Type B pancreatic cell (in vitro differentiated cells): ENCODE results near the gene RFX6. TPM values are rescaled to one million over a fixed set of nuclear protein-coding genes. Genes with fewer than 3 reads are reported as not detected.

Experiments used
- DNase-seq: peaks from one replicate; pipeline ENCODE4 v3.0.0; 2021; ENCODE audit warnings: mixed read lengths; ENCODE audit not compliant: unreplicated experiment; ENCODE audit errors: extremely low spot score
- H3K27ac Mint-ChIP-seq: 2 replicates; pipeline ENCODE4 v1.8.0; 2021; ENCODE audit warnings: mild to moderate bottlenecking, mixed read lengths
- H3K27me3 Mint-ChIP-seq: 2 replicates; pipeline ENCODE4 v1.8.0; 2021; ENCODE audit warnings: mixed read lengths
- H3K36me3 Mint-ChIP-seq: 2 replicates; pipeline ENCODE4 v1.8.0; 2021; ENCODE audit warnings: mixed read lengths
- H3K4me1 Mint-ChIP-seq: one replicate; pipeline ENCODE4 v1.8.0; 2021; ENCODE audit warnings: mixed read lengths; ENCODE audit not compliant: unreplicated experiment
- H3K4me3 Mint-ChIP-seq: 2 replicates; pipeline ENCODE4 v1.8.0; 2021; ENCODE audit warnings: mild to moderate bottlenecking, mixed read lengths
- H3K9me3 Mint-ChIP-seq: 2 replicates; pipeline ENCODE4 v1.8.0; 2021; ENCODE audit warnings: mixed read lengths
- CTCF ChIP-seq: fragments of 200-600 bp; sonication (generic); conservative IDR thresholded peaks from 2 replicates; pipeline ENCODE4 v1.5.0; 2021; ENCODE audit warnings: antibody characterized with exemption, mild to moderate bottlenecking
- total RNA-seq: library from RNA; stranded (reverse); gene quantifications from 2 replicates; pipeline ENCODE4 v1.2.1, GENCODE V29; 2021; ENCODE audit warnings: low replicate concordance

The RFX6 gene
- total RNA-seq, 1 donor from 2014 or later, result 18.3 TPM

GRCh38 chr6:116872771-116873170, 4.3 kb upstream of the RFX6 start:
- Mint-ChIP-seq H3K27me3 (peaks cover 46% of the 10 kb centered on the region), H3K27ac (no peak overlapping the region), H3K4me3 (no peak overlapping the region), H3K9me3 (no peaks in the 10 kb centered on the region), H3K36me3 (no peaks in the 10 kb centered on the region), H3K4me1 (peaks cover 3% of the 10 kb centered on the region)
- no peak for DNase-seq
- no peak for TF ChIP-seq CTCF

GRCh38 chr6:116876107-116876506, 935 bp upstream of the RFX6 start:
- no peaks in the 10 kb centered on the region for H3K9me3 Mint-ChIP-seq
- peaks cover 62% of the 10 kb centered on the region for H3K27me3 Mint-ChIP-seq
- H3K27ac Mint-ChIP-seq, result peak overlapping the region; percentile 4
- H3K36me3 Mint-ChIP-seq, result no peaks in the 10 kb centered on the region
- H3K4me3 Mint-ChIP-seq, result peak overlapping the region; percentile 78
- no peak for DNase-seq
- H3K4me1 Mint-ChIP-seq, result peaks cover 3% of the 10 kb centered on the region
- no peak for TF ChIP-seq CTCF

GRCh38 chr6:116877743-116878142, 701 bp downstream of the RFX6 start:
- H3K4me3 Mint-ChIP-seq, result peak overlapping the region; percentile 92

GRCh38 chr6:116881236-116881635, 4.2 kb downstream of the RFX6 start:
- Mint-ChIP-seq H3K27ac (no peak overlapping the region), H3K27me3 (peaks cover 40% of the 10 kb centered on the region), H3K4me3 (peak overlapping the region; percentile 47), H3K4me1 (peaks cover 3% of the 10 kb centered on the region), H3K9me3 (no peaks in the 10 kb centered on the region), H3K36me3 (no peaks in the 10 kb centered on the region)
- DNase-seq, result no peak
- TF ChIP-seq CTCF, result peak; percentile 52

More at GRCh38 chr6:116877743-116878142, 701 bp downstream of the RFX6 start:
- no peak for DNase-seq
- H3K36me3 Mint-ChIP-seq, result no peaks in the 10 kb centered on the region
- peaks cover 3% of the 10 kb centered on the region for H3K4me1 Mint-ChIP-seq
- no peak for TF ChIP-seq CTCF
- no peaks in the 10 kb centered on the region for H3K9me3 Mint-ChIP-seq
- H3K27me3 Mint-ChIP-seq, result peaks cover 62% of the 10 kb centered on the region
- peak overlapping the region; percentile 45 for H3K27ac Mint-ChIP-seq

GRCh38 chr6:116883005-116883404, 6.0 kb downstream of the RFX6 start:
- Mint-ChIP-seq H3K27me3 (peaks cover 24% of the 10 kb centered on the region), H3K27ac (no peak overlapping the region), H3K36me3 (no peaks in the 10 kb centered on the region), H3K4me3 (no peak overlapping the region), H3K9me3 (no peaks in the 10 kb centered on the region), H3K4me1 (no peaks in the 10 kb centered on the region)
- DNase-seq, result no peak
- TF ChIP-seq CTCF, result no peak

- DNase-seq, result no peak
- Mint-ChIP-seq H3K4me3 (peak overlapping the region; percentile 13), H3K27me3 (peaks cover 25% of the 10 kb centered on the region), H3K27ac (no peak overlapping the region), H3K9me3 (no peaks in the 10 kb centered on the region), H3K4me1 (no peaks in the 10 kb centered on the region), H3K36me3 (no peaks in the 10 kb centered on the region)
- TF ChIP-seq CTCF, result no peak
Observed at GRCh38 chr6:116884530-116884929, 7.5 kb downstream of the RFX6 start.
